Keratinocyte (primary cell): ENCODE results near the gene GNG14. TPM values are rescaled to one million over a fixed set of nuclear protein-coding genes. Genes with fewer than 3 reads are reported as not detected.

Source experiments
- DNase-seq: peaks from one replicate; pipeline ENCODE4 v3.0.0-alpha.2; 2011; ENCODE audit warnings: low read depth, missing footprints, low spot score
- FAIRE-seq: peaks from 2 replicates; lab custom pipeline; 2011; peaks lifted over from hg19 to GRCh38; lab: Jason Lieb, UNC
- H2AFZ ChIP-seq: 2 replicates; pipeline ENCODE4 v1.6.0; 2012; ENCODE audit warnings: low read length, control low read depth, inconsistent platforms; ENCODE audit not compliant: control insufficient read depth
- H3K27ac ChIP-seq: 2 replicates; pipeline ENCODE4 v1.5.1; 2011; ENCODE audit warnings: low read length; ENCODE audit not compliant: control insufficient read depth, insufficient read depth
- H3K27me3 ChIP-seq: 3 replicates; pipeline ENCODE4 v1.6.0; 2011; ENCODE audit warnings: low read length; ENCODE audit not compliant: control insufficient read depth, insufficient read depth; ENCODE audit errors: extremely low read depth
- H3K36me3 ChIP-seq, 2 experiments: 2 replicates in 1 of 2; 3 replicates in 1 of 2; pipeline ENCODE4 v1.5.1; 2011; ENCODE audit warnings: low read length in 2 of 2, mild to moderate bottlenecking in 1 of 2; ENCODE audit not compliant: control insufficient read depth in 2 of 2, insufficient read depth in 2 of 2; ENCODE audit errors: extremely low read depth in 1 of 2
- H3K4me1 ChIP-seq: 3 replicates; pipeline ENCODE4 v1.5.1; 2011; ENCODE audit warnings: low read length; ENCODE audit not compliant: control insufficient read depth, insufficient read depth; ENCODE audit errors: extremely low read depth
- H3K4me2 ChIP-seq: 3 replicates; pipeline ENCODE4 v1.6.0; 2011; ENCODE audit warnings: low read depth, low read length; ENCODE audit not compliant: control insufficient read depth, insufficient read depth; ENCODE audit errors: extremely low read depth
- H3K4me3 ChIP-seq, 3 experiments: fragments of 200-600 bp in 1 of 3; sonication (generic) in 1 of 3; 2 replicates in 2 of 3; 3 replicates in 1 of 3; pipeline ENCODE4 v1.5.1; 2011 to 2016; ENCODE audit warnings: low read length in 3 of 3, mild to moderate bottlenecking in 3 of 3, control low read depth in 2 of 3, inconsistent platforms in 1 of 3, low read depth in 1 of 3, mixed read lengths in 1 of 3, mixed run types in 1 of 3, moderate library complexity in 1 of 3; ENCODE audit not compliant: control insufficient read depth in 2 of 3, insufficient read depth in 2 of 3; ENCODE audit errors: extremely low read depth in 1 of 3
- H3K79me2 ChIP-seq: 2 replicates; pipeline ENCODE4 v1.6.0; 2012; ENCODE audit warnings: low read length; ENCODE audit not compliant: control insufficient read depth, insufficient read depth
- H3K9ac ChIP-seq: 3 replicates; pipeline ENCODE4 v1.6.0; 2011; ENCODE audit warnings: low read length; ENCODE audit not compliant: control insufficient read depth, insufficient read depth; ENCODE audit errors: extremely low read depth
- H3K9me1 ChIP-seq: 3 replicates; pipeline ENCODE4 v1.6.0; 2011; ENCODE audit warnings: low read length; ENCODE audit not compliant: control insufficient read depth, insufficient read depth; ENCODE audit errors: extremely low read depth
- H3K9me3 ChIP-seq: 2 replicates; pipeline ENCODE4 v1.5.1; 2012; ENCODE audit warnings: low read depth, low read length; ENCODE audit not compliant: control insufficient read depth
- H4K20me1 ChIP-seq: 3 replicates; pipeline ENCODE4 v1.6.0; 2011; ENCODE audit warnings: low read length; ENCODE audit not compliant: control insufficient read depth, insufficient read depth; ENCODE audit errors: extremely low read depth
- CTCF ChIP-seq, 3 experiments: IDR thresholded peaks in 1 of 3; conservative IDR thresholded peaks in 1 of 3; optimal IDR thresholded peaks in 1 of 3; 2 replicates in 2 of 3; 3 replicates in 1 of 3; pipeline versions ENCODE3 to v1.5.1; 2011; ENCODE audit warnings: low read length in 3 of 3, mild to moderate bottlenecking in 3 of 3, moderate library complexity in 2 of 3, control low read depth in 1 of 3, inconsistent platforms in 1 of 3; ENCODE audit not compliant: insufficient read depth in 2 of 3; ENCODE audit errors: extremely low read depth in 1 of 3
- EZH2 ChIP-seq: IDR thresholded peaks from one replicate; pipeline ENCODE4 v1.6.1; 2012; ENCODE audit warnings: inconsistent platforms, mild to moderate bottlenecking, low read length, moderate library complexity
- dilution Hi-C: fragments of 300-500 bp; cut with MboI; formaldehyde crosslinking; loops from one replicate; pipeline ENCODE4 v1.7.0; 2020; ENCODE audit warnings: low sequenced_read_pairs; ENCODE audit not compliant: extremely low pct_ligation_motif_present
- polyA plus RNA-seq, 5 experiments: library from polyadenylated mRNA; depleted of rRNA in 3 of 5; stranded (reverse) in 3 of 5; stranded (forward) in 1 of 5; unstranded in 1 of 5; fragments of >200 nt; gene quantifications; 1 replicate in 1 of 5; 2 replicates in 3 of 5; 3 replicates in 1 of 5; pipeline versions ENCODE4 v1.2.1 to v1.2.3, GENCODE V29; 2011 to 2012; ENCODE audit warnings: missing spikeins in 2 of 5, low read depth in 1 of 5, low replicate concordance in 1 of 5

Gene GNG14
- polyA plus RNA-seq, 1 donor (not counting 4 experiments of a cell fraction or from before 2014, with no cell fraction given): not detected

GRCh38 chr19:12698138-12698537 lies 10.3 kb downstream of the GNG14 start:
- no peak overlapping the region for H3K27ac ChIP-seq
- H3K36me3 ChIP-seq: peaks cover 19 to 32% of the 10 kb centered on the region in 2 experiments
- no peaks in the 10 kb centered on the region for H3K9me3 ChIP-seq
- no peak overlapping the region for H3K4me2 ChIP-seq
- no peaks in the 10 kb centered on the region for H3K27me3 ChIP-seq
- no peaks in the 10 kb centered on the region for H4K20me1 ChIP-seq
- FAIRE-seq: no peak
- no peak overlapping the region for H2AFZ ChIP-seq
- no peak overlapping the region for H3K9ac ChIP-seq
- TF ChIP-seq CTCF (optimal IDR thresholded peaks at IDR 0.05 in 1 of 3, IDR thresholded peaks at IDR 0.05 in 1 of 3, conservative IDR thresholded peaks at IDR 0.05 in 1 of 3; ENCODE audit: extremely low read depth in 1 of 3, insufficient read depth in 2 of 3, low read length in 3 of 3) (no peak), EZH2 (no peak)
- no peak overlapping the region for H3K4me3 ChIP-seq
- peaks cover 6% of the 10 kb centered on the region for H3K4me1 ChIP-seq
- H3K79me2 ChIP-seq: peaks cover 4% of the 10 kb centered on the region
- no peak for DNase-seq
- dilution Hi-C loops: no loop called here
- H3K9me1 ChIP-seq: peaks cover 4% of the 10 kb centered on the region

GRCh38 chr19:12701596-12702282 lies 13.9 kb downstream of the GNG14 start:
- FAIRE-seq: no peak
- no peak overlapping the region for H2AFZ ChIP-seq
- no peaks in the 10 kb centered on the region for H3K4me1 ChIP-seq
- DNase-seq: no peak
- no peak overlapping the region for H3K4me3 ChIP-seq
- H4K20me1 ChIP-seq: no peaks in the 10 kb centered on the region
- no peaks in the 10 kb centered on the region for H3K27me3 ChIP-seq
- H3K9me1 ChIP-seq: no peaks in the 10 kb centered on the region
- H3K9me3 ChIP-seq: no peaks in the 10 kb centered on the region
- H3K36me3 ChIP-seq: peaks cover 50 to 52% of the 10 kb centered on the region in 2 experiments
- H3K27ac ChIP-seq: no peak overlapping the region
- no peak for TF ChIP-seq EZH2
- TF ChIP-seq CTCF (optimal IDR thresholded peaks at IDR 0.05 in 1 of 3, IDR thresholded peaks at IDR 0.05 in 1 of 3, conservative IDR thresholded peaks at IDR 0.05 in 1 of 3; ENCODE audit: extremely low read depth in 1 of 3, insufficient read depth in 2 of 3, low read length in 3 of 3): no peak
- H3K4me2 ChIP-seq: no peak overlapping the region
- peaks cover 6% of the 10 kb centered on the region for H3K79me2 ChIP-seq
- no peak overlapping the region for H3K9ac ChIP-seq
- dilution Hi-C loops: no loop called here
